ENCODE data around the gene VPS8.

Gene VPS8

GRCh38 chr3:185082149-185082548 lies 270.2 kb downstream of the VPS8 start:
- Histone ChIP-seq H3K4me3 (ENCODE audit: low read length) (no peak overlapping the region), H3K9ac (ENCODE audit: low read length) (no peak overlapping the region), H3K9me3 (ENCODE audit: control insufficient read depth, low read length) (no peaks in the 10 kb centered on the region), H3K36me3 (ENCODE audit: control insufficient read depth, insufficient read depth, low read length, severe bottlenecking) (no peaks in the 10 kb centered on the region), H3K4me1 (ENCODE audit: control insufficient read depth, insufficient read depth, low read length) (no peaks in the 10 kb centered on the region), H3K27me3 (replicated peaks; ENCODE audit: control insufficient read depth, insufficient read depth, low read length) (no peaks in the 10 kb centered on the region)
- DNase-seq (ENCODE audit: low read depth) = no peak

GRCh38 chr3:185082829-185083228 lies 270.9 kb downstream of the VPS8 start:
- Histone ChIP-seq H3K9me3 (ENCODE audit: control insufficient read depth, low read length) (no peaks in the 10 kb centered on the region), H3K36me3 (ENCODE audit: control insufficient read depth, insufficient read depth, low read length, severe bottlenecking) (no peaks in the 10 kb centered on the region), H3K9ac (ENCODE audit: low read length) (no peak overlapping the region), H3K4me1 (ENCODE audit: control insufficient read depth, insufficient read depth, low read length) (no peaks in the 10 kb centered on the region), H3K4me3 (ENCODE audit: low read length) (no peak overlapping the region), H3K27me3 (replicated peaks; ENCODE audit: control insufficient read depth, insufficient read depth, low read length) (no peaks in the 10 kb centered on the region)
- no peak for DNase-seq (ENCODE audit: low read depth)

GRCh38 chr3:185084402-185084801 lies 272.4 kb downstream of the VPS8 start:
- no peaks in the 10 kb centered on the region for H3K27me3 ChIP-seq (replicated peaks; ENCODE audit: control insufficient read depth, insufficient read depth, low read length)
- peaks cover 5% of the 10 kb centered on the region for H3K4me1 ChIP-seq (ENCODE audit: control insufficient read depth, insufficient read depth, low read length)
- no peaks in the 10 kb centered on the region for H3K9me3 ChIP-seq (ENCODE audit: control insufficient read depth, low read length)
- H3K36me3 ChIP-seq (ENCODE audit: control insufficient read depth, insufficient read depth, low read length, severe bottlenecking) = no peaks in the 10 kb centered on the region
- no peak overlapping the region for H3K9ac ChIP-seq (ENCODE audit: low read length)
- H3K4me3 ChIP-seq (ENCODE audit: low read length) = no peak overlapping the region
- DNase-seq (ENCODE audit: low read depth) = no peak

GRCh38 chr3:185084901-185085300 lies 272.9 kb downstream of the VPS8 start:
- H3K4me1 ChIP-seq (ENCODE audit: control insufficient read depth, insufficient read depth, low read length) = peaks cover 10% of the 10 kb centered on the region
- H3K36me3 ChIP-seq (ENCODE audit: control insufficient read depth, insufficient read depth, low read length, severe bottlenecking) = no peaks in the 10 kb centered on the region
- peak; percentile 29 for DNase-seq (ENCODE audit: low read depth)
- no peaks in the 10 kb centered on the region for H3K27me3 ChIP-seq (replicated peaks; ENCODE audit: control insufficient read depth, insufficient read depth, low read length)
- no peak overlapping the region for H3K9ac ChIP-seq (ENCODE audit: low read length)
- no peaks in the 10 kb centered on the region for H3K9me3 ChIP-seq (ENCODE audit: control insufficient read depth, low read length)
- no peak overlapping the region for H3K4me3 ChIP-seq (ENCODE audit: low read length)

DNA sequence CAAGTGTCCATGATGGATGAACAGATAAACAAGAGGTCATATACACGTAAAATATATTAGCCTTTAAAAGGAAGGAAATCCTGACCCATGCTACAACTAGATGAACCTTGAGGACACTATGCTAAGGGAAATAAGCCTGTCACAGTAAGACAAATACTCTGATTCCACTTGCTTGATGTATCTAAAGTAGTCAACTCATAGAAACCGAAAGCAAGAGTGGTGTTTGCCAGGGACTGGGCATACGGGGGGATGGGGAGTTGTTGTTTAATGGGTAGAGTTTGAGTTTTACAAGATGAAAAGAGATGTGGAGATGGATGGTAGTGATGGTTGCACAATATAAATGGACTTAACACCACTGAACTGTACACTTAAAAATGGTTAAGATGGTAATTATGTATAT lies 275.5 kb downstream of the VPS8 start:
- Histone ChIP-seq H3K27me3 (replicated peaks; ENCODE audit: control insufficient read depth, insufficient read depth, low read length) (no peaks in the 10 kb centered on the region), H3K4me3 (ENCODE audit: low read length) (no peak overlapping the region), H3K9me3 (ENCODE audit: control insufficient read depth, low read length) (no peaks in the 10 kb centered on the region), H3K36me3 (ENCODE audit: control insufficient read depth, insufficient read depth, low read length, severe bottlenecking) (no peaks in the 10 kb centered on the region), H3K4me1 (ENCODE audit: control insufficient read depth, insufficient read depth, low read length) (peaks cover 14% of the 10 kb centered on the region), H3K9ac (ENCODE audit: low read length) (no peak overlapping the region)
- DNase-seq (ENCODE audit: low read depth) = no peak

DNA sequence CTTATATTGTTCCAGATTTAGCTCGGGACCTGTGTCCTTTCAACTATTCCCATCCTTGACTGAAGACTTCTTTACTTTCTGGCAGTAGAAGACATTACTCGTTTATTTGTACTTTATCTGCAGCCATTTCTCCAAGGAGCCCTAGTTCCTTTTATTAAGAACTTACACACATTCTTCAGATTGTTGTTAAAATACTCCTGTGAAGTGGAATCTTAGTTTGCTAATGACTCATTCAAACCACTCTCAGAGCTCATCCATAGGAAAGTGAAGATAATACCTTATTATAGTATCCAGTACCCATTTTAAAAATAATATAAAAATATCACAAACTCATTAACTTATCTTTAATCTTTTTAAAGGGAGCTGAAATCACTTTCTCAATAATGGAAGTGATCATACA lies 277.4 kb downstream of the VPS8 start:
- Histone ChIP-seq H3K36me3 (ENCODE audit: control insufficient read depth, insufficient read depth, low read length, severe bottlenecking) (no peaks in the 10 kb centered on the region), H3K9ac (ENCODE audit: low read length) (no peak overlapping the region), H3K9me3 (ENCODE audit: control insufficient read depth, low read length) (no peaks in the 10 kb centered on the region), H3K4me3 (ENCODE audit: low read length) (no peak overlapping the region), H3K27me3 (replicated peaks; ENCODE audit: control insufficient read depth, insufficient read depth, low read length) (no peaks in the 10 kb centered on the region), H3K4me1 (ENCODE audit: control insufficient read depth, insufficient read depth, low read length) (peaks cover 14% of the 10 kb centered on the region)
- DNase-seq (ENCODE audit: low read depth) = no peak

- no peaks in the 10 kb centered on the region for H3K36me3 ChIP-seq (ENCODE audit: control insufficient read depth, insufficient read depth, low read length, severe bottlenecking)
- H3K9ac ChIP-seq (ENCODE audit: low read length) = no peak overlapping the region
- DNase-seq (ENCODE audit: low read depth) = no peak
These were observed 277.8 kb downstream of the VPS8 start for GRCh38 chr3:185089751-185090150.

GRCh38 chr3:185090811-185091210 lies 278.8 kb downstream of the VPS8 start:
- Histone ChIP-seq H3K9ac (ENCODE audit: low read length) (no peak overlapping the region), H3K4me1 (ENCODE audit: control insufficient read depth, insufficient read depth, low read length) (peaks cover 14% of the 10 kb centered on the region), H3K9me3 (ENCODE audit: control insufficient read depth, low read length) (no peaks in the 10 kb centered on the region), H3K27me3 (replicated peaks; ENCODE audit: control insufficient read depth, insufficient read depth, low read length) (no peaks in the 10 kb centered on the region), H3K4me3 (ENCODE audit: low read length) (no peak overlapping the region), H3K36me3 (ENCODE audit: control insufficient read depth, insufficient read depth, low read length, severe bottlenecking) (no peaks in the 10 kb centered on the region)
- no peak for DNase-seq (ENCODE audit: low read depth)

More at GRCh38 chr3:185089751-185090150, 277.8 kb downstream of the VPS8 start:
- H3K9me3 ChIP-seq (ENCODE audit: control insufficient read depth, low read length) = no peaks in the 10 kb centered on the region
- H3K27me3 ChIP-seq (replicated peaks; ENCODE audit: control insufficient read depth, insufficient read depth, low read length) = no peaks in the 10 kb centered on the region
- H3K4me1 ChIP-seq (ENCODE audit: control insufficient read depth, insufficient read depth, low read length) = peaks cover 14% of the 10 kb centered on the region
- no peak overlapping the region for H3K4me3 ChIP-seq (ENCODE audit: low read length)

DNA sequence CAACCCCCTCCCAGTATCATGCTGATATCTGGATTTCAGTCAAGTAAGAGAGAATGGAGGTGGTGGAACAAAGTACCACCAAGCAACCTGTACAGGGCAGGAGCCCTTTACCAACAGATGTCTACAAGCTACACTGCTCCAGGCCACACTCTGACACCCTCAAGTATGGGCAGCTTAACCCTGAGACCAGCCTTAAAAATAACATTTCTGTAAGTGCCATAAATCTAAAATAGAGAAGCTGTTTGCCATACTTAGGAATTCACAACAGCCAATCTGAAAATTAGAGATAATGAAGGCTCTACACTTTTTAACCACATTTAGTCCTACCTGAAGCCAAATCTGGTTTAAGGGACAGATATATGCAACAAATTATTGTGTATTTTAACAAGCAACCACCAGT lies 281.1 kb downstream of the VPS8 start:
- Histone ChIP-seq H3K36me3 (ENCODE audit: control insufficient read depth, insufficient read depth, low read length, severe bottlenecking) (no peaks in the 10 kb centered on the region), H3K4me1 (ENCODE audit: control insufficient read depth, insufficient read depth, low read length) (peaks cover 14% of the 10 kb centered on the region), H3K9ac (ENCODE audit: low read length) (no peak overlapping the region), H3K9me3 (ENCODE audit: control insufficient read depth, low read length) (no peaks in the 10 kb centered on the region), H3K4me3 (ENCODE audit: low read length) (no peak overlapping the region), H3K27me3 (replicated peaks; ENCODE audit: control insufficient read depth, insufficient read depth, low read length) (no peaks in the 10 kb centered on the region)
- DNase-seq (ENCODE audit: low read depth) = no peak

GRCh38 chr3:185094697-185095096 lies 282.7 kb downstream of the VPS8 start:
- Histone ChIP-seq H3K9me3 (ENCODE audit: control insufficient read depth, low read length) (no peaks in the 10 kb centered on the region), H3K27me3 (replicated peaks; ENCODE audit: control insufficient read depth, insufficient read depth, low read length) (no peaks in the 10 kb centered on the region), H3K4me1 (ENCODE audit: control insufficient read depth, insufficient read depth, low read length) (peaks cover 6% of the 10 kb centered on the region), H3K36me3 (ENCODE audit: control insufficient read depth, insufficient read depth, low read length, severe bottlenecking) (no peaks in the 10 kb centered on the region), H3K9ac (ENCODE audit: low read length) (no peak overlapping the region), H3K4me3 (ENCODE audit: low read length) (no peak overlapping the region)
- DNase-seq (ENCODE audit: low read depth) = no peak
